ENCODE data around the gene KCTD19. TPM values are rescaled to one million over a fixed set of nuclear protein-coding genes. Genes with fewer than 3 reads are reported as not detected.
"Not testable (repeated sequence)": the region's sequence is repeated elsewhere in the genome, so short reads cannot be mapped to it uniquely, and the experiment has no call there.

Gene KCTD19
- total and polyA plus RNA-seq, 7 donors: 0.03 TPM; not detected in 6

DNA sequence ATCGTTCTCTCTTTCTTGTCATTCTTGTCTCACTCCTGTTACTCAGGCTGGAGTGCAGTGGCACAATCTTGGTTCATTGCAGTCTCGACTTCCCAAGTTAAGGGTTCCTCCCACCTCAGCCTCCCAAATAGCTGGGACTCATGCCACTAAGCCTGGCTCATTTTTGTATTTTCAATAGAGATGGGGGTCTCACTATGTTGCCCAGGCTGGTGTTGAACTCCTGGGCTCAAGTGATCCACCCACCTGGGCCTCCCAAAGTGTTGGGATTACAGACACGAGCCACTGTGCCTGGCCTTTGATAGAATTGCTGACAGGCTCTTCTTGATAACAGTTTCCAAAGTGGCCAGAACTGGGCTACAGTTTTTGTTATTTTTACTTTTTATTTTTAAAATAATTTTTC lies 34.5 kb upstream of the KCTD19 start:
- 84 to 94% (median 86%) methylated on average over 3 of the region's 3 CpGs for WGBS, 3 donors
- Histone ChIP-seq H3K36me3 (ENCODE audit: insufficient read depth in 1 of 2, low read depth in 1 of 2) (no peaks in the 10 kb centered on the region), H3K9me3 (no peaks in the 10 kb centered on the region), H3K27me3 (ENCODE audit: insufficient read depth in 3 of 3, low read length in 2 of 3) (peaks cover 0 to 3% (median 0%) of the 10 kb centered on the region in 3 donors), H3K27ac (no peak overlapping the region), H3K4me3 (no peak overlapping the region), H3K4me1 (no peaks in the 10 kb centered on the region)
- intact Hi-C loops (cut with DNase I): no loop called here
- ATAC-seq (no peak), DNase-seq (no peak)
- TF ChIP-seq, protein P1, sequence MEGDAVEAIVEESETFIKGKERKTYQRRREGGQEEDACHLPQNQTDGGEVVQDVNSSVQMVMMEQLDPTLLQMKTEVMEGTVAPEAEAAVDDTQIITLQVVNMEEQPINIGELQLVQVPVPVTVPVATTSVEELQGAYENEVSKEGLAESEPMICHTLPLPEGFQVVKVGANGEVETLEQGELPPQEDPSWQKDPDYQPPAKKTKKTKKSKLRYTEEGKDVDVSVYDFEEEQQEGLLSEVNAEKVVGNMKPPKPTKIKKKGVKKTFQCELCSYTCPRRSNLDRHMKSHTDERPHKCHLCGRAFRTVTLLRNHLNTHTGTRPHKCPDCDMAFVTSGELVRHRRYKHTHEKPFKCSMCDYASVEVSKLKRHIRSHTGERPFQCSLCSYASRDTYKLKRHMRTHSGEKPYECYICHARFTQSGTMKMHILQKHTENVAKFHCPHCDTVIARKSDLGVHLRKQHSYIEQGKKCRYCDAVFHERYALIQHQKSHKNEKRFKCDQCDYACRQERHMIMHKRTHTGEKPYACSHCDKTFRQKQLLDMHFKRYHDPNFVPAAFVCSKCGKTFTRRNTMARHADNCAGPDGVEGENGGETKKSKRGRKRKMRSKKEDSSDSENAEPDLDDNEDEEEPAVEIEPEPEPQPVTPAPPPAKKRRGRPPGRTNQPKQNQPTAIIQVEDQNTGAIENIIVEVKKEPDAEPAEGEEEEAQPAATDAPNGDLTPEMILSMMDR (IDR thresholded peaks at IDR 0.05): no peak

DNA sequence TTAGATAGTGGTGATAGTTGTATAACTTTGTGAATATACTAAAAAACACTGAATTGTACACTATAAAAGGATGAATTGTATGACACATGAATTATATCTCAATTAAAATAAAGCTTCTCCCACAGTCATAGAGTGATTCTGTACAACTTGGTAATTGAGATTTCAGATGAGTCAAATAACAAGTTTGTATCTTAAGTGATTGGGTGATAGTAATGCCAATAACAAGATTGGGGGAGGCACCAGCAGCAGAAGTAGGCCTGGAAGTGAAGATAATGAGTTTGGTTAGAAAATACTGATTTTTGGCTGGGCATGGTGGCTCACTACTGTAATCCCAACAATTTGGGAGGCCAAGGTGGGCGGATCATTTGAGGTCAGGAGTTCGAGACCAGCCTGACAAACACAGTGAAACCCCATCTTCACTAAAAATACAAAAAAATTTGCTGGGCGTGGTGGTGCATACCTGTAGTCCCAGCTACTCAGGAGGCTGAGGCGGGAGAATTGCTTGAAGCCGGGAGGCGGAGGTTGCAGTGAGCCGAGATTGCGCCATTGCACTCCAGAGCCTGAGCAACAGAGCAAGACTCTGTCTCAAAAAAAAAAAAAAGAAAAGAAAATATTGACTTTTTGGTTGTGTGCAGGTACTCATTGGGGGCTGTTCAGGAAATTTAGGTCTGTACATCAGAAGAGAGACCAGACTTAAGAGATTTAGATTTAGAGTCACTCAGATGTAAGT lies 33.2 kb upstream of the KCTD19 start:
- DNase-seq; ATAC-seq; H3K27me3 ChIP-seq (ENCODE audit: insufficient read depth in 3 of 3, low read length in 2 of 3); H3K9me3 ChIP-seq; H3K4me1 ChIP-seq; H3K4me3 ChIP-seq; intact Hi-C loops (cut with DNase I); H3K36me3 ChIP-seq (ENCODE audit: insufficient read depth in 1 of 2, low read depth in 1 of 2); H3K27ac ChIP-seq: not testable (repeated sequence)
- 95 to 99% (median 97%) methylated on average over 8 of the region's 8 CpGs for WGBS, 3 donors

DNA sequence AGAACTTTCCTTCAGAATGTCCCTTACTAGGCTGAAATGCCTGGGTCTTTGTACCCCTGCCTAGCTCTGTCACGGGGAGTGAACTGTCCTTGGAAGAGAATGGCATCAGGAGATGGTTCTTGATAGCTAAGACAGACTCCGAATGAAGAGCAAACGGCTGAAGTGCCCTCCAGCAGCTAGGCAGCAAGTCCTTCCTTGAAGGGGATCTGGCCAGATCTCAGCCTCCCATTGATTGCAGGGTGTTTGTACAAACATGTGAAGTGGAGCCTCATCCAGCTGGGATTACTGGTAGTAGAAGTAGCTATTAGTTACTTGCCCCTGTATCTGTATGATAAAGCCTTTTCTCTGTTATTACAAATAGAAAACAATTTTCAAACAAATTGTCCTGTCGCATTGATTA lies 31.0 kb upstream of the KCTD19 start:
- ATAC-seq (no peak), DNase-seq (no peak)
- Histone ChIP-seq H3K36me3 (ENCODE audit: insufficient read depth in 1 of 2, low read depth in 1 of 2) (no peaks in the 10 kb centered on the region), H3K4me1 (no peaks in the 10 kb centered on the region), H3K4me3 (no peak overlapping the region), H3K27ac (no peak overlapping the region), H3K9me3 (no peaks in the 10 kb centered on the region), H3K27me3 (ENCODE audit: insufficient read depth in 3 of 3, low read length in 2 of 3) (no peaks in the 10 kb centered on the region)
- TF ChIP-seq, protein P1 (IDR thresholded peaks at IDR 0.05): no peak
- intact Hi-C loops (cut with DNase I): no loop called here
- 70 to 90% (median 73%) methylated on average over 4 of the region's 4 CpGs for WGBS, 3 donors

DNA sequence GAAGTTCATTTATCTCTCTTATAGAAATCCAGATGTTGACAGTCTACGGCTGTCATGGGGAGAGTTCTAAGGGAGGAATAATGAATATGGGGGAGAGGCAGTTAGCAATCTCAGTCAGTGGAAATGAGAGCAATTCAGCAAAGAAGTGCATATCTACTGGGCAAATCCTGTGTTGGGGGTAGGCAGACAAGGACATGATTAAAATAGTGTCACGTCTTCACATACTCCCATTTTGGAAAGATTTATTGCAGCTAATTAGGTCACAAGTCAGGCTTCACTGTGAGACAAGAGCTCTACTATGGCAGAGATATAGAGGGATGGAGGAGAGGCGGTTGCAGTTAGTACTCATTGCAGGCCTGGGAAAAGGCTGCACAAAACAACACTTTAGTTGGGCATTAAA lies 29.9 kb upstream of the KCTD19 start:
- ATAC-seq (no peak), DNase-seq (no peak)
- TF ChIP-seq, protein P1 (IDR thresholded peaks at IDR 0.05): no peak
- Histone ChIP-seq H3K9me3 (no peaks in the 10 kb centered on the region), H3K4me3 (no peak overlapping the region), H3K27ac (no peak overlapping the region), H3K4me1 (no peaks in the 10 kb centered on the region), H3K27me3 (ENCODE audit: insufficient read depth in 3 of 3, low read length in 2 of 3) (no peaks in the 10 kb centered on the region), H3K36me3 (ENCODE audit: insufficient read depth in 1 of 2, low read depth in 1 of 2) (no peaks in the 10 kb centered on the region)
- intact Hi-C loops (cut with DNase I): no loop called here
- 61 to 66% (median 64%) methylated on average over 3 of the region's 3 CpGs for WGBS, 3 donors

DNA sequence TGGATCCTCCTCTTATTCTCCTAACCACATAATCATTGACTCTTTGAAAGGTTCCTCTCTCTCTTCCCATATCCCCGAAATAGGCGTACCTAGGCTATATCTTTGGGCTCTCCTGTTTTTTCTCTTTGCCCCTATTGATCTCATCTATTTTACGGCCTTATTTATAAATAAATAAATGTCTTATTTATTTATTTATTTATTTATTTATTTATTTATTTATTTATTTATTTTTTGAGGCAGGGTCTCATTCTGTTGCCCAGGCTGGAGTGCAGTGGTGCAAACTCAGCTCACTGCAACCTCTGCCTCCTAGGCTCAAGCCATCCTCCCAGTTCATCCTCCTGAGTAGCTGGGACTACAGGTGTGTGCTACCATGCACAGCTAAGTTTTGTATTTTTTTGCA lies 25.9 kb upstream of the KCTD19 start:
- H3K9me3 ChIP-seq; DNase-seq; H3K27me3 ChIP-seq (ENCODE audit: insufficient read depth in 3 of 3, low read length in 2 of 3); intact Hi-C loops (cut with DNase I); ATAC-seq; H3K4me3 ChIP-seq; H3K4me1 ChIP-seq; H3K27ac ChIP-seq; H3K36me3 ChIP-seq (ENCODE audit: insufficient read depth in 1 of 2, low read depth in 1 of 2): not testable (repeated sequence)
- WGBS, 3 donors: 94 to 98% (median 94%) methylated on average over 3 of the region's 3 CpGs

DNA sequence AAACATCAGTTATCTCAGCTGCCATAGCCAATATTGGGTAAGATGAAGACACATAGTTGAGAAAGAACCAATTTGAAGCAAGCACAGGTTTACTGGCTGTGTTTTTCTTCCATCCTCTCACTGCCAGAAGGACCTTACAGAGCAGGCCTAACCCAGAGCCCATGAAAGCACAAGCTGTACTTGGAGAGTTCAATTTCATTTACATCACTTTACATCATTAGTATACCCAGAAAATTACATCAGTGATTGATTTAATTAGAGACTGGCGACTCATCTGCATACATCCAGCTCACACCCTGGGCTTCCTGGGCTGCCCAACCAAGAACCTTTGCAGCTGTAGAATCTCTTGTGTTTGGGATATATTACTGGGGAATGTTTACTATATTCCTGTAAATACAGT lies 23.8 kb upstream of the KCTD19 start:
- ATAC-seq: no peak
- DNase-seq: no peak
- intact Hi-C loops (cut with DNase I): no loop called here
- H3K27me3 ChIP-seq (ENCODE audit: insufficient read depth in 3 of 3, low read length in 2 of 3): no peaks in the 10 kb centered on the region
- TF ChIP-seq, protein P1 (IDR thresholded peaks at IDR 0.05): no peak
- 96 to 99% (median 97%) methylated on average over 1 of the region's 1 CpG for WGBS, 3 donors
- H3K27ac ChIP-seq: no peak overlapping the region
- H3K36me3 ChIP-seq (ENCODE audit: insufficient read depth in 1 of 2, low read depth in 1 of 2): no peaks in the 10 kb centered on the region
- H3K4me3 ChIP-seq: no peak overlapping the region
- H3K9me3 ChIP-seq: no peaks in the 10 kb centered on the region
- H3K4me1 ChIP-seq: no peaks in the 10 kb centered on the region

Data from psoas muscle (tissue), 8 donors.